ENCODE measurements around the gene CREB3L2. TPM values are rescaled to one million over a fixed set of nuclear protein-coding genes. Genes with fewer than 3 reads are reported as not detected.

The CREB3L2 gene
- total RNA-seq, 4 donors from 2014 or later: 16.4 to 37.0 (median 19.9) TPM

GRCh38 chr7:137920637-137921399, 81.1 kb downstream of the CREB3L2 start:
- TF ChIP-seq EP300 (IDR thresholded peaks at IDR 0.05; ENCODE audit: low read depth) (no peak), POLR2A (IDR thresholded peaks at IDR 0.05) (no peak), POLR2AphosphoS5 (IDR thresholded peaks at IDR 0.05) (no peak)
- Histone ChIP-seq H3K36me3 (no peaks in the 10 kb centered on the region), H3K27me3 (no peaks in the 10 kb centered on the region), H3K9me3 (no peaks in the 10 kb centered on the region), H3K27ac (peak overlapping the region; percentile 34 to 60 (median 50)), H3K4me3 (no peak overlapping the region), H3K4me1 (peaks cover 6 to 27% (median 14%) of the 10 kb centered on the region in 4 donors)
- intact Hi-C loops (cut with DNase I; ENCODE audit: low total_unique reads) (no loop called here), in situ Hi-C loops (cut with MboI; ENCODE audit: low pct_ligation_motif_present in 1 of 4, low pct_unique_long_range_greater_than_20kb in 1 of 4, low sequenced_read_pairs in 3 of 4) (no loop called here)
- DNase-seq: no peak
- 59 to 61% methylated on average over 6 of the region's 6 CpGs for WGBS, 2 donors (ENCODE audit: low coverage in 1 of 2)

- in situ Hi-C loops (cut with MboI; ENCODE audit: low pct_ligation_motif_present in 1 of 4, low pct_unique_long_range_greater_than_20kb in 1 of 4, low sequenced_read_pairs in 3 of 4) (loop anchor here in 1 of 4 donors (10.0 kb wide), 1 partner anchor 85 kb away; the partner anchor contains the start of gene CREB3L2), intact Hi-C loops (cut with DNase I; ENCODE audit: low total_unique reads) (loop anchor here (5.0 kb wide), 1 partner anchor 82 kb away; the partner anchor contains the start of gene CREB3L2)
- DNase-seq: no peak
- 100% methylated on average over 1 of the region's 1 CpG; no CpG with 5 or more reads in 1 of the 2 donors for WGBS, 2 donors (ENCODE audit: low coverage in 1 of 2)
- peaks cover 0 to 5% (median 2%) of the 10 kb centered on the region in 4 donors for H3K36me3 ChIP-seq
- TF ChIP-seq EP300 (IDR thresholded peaks at IDR 0.05; ENCODE audit: low read depth): no peak
- no peak for TF ChIP-seq POLR2AphosphoS5 (IDR thresholded peaks at IDR 0.05)
- TF ChIP-seq CTCF (IDR thresholded peaks at IDR 0.05): no peak
- TF ChIP-seq POLR2A (IDR thresholded peaks at IDR 0.05): no peak
- peaks cover 6 to 22% (median 14%) of the 10 kb centered on the region in 4 donors for H3K4me1 ChIP-seq
- no peaks in the 10 kb centered on the region for H3K9me3 ChIP-seq
- peak overlapping the region; percentile 34 to 60 (median 50) for H3K27ac ChIP-seq
- H3K27me3 ChIP-seq: no peaks in the 10 kb centered on the region
- no peak overlapping the region for H3K4me3 ChIP-seq
Observed at GRCh38 chr7:137919987-137920386, 81.9 kb downstream of the CREB3L2 start.

- peaks cover 0 to 27% (median 2%) of the 10 kb centered on the region in 4 donors for H3K36me3 ChIP-seq
- TF ChIP-seq EP300 (IDR thresholded peaks at IDR 0.05; ENCODE audit: low read depth) (no peak), POLR2AphosphoS5 (IDR thresholded peaks at IDR 0.05) (no peak), CTCF (IDR thresholded peaks at IDR 0.05) (no peak), POLR2A (IDR thresholded peaks at IDR 0.05) (no peak)
- in situ Hi-C loops (cut with MboI; ENCODE audit: low pct_ligation_motif_present in 1 of 4, low pct_unique_long_range_greater_than_20kb in 1 of 4, low sequenced_read_pairs in 3 of 4): loop anchor here in 1 of 4 donors (10.0 kb wide), 1 partner anchor 88 kb away; the partner anchor contains the start of gene CREB3L2
- intact Hi-C loops (cut with DNase I; ENCODE audit: low total_unique reads): loop anchor here (5.0 kb wide), 1 partner anchor 85 kb away; the partner anchor contains the start of gene CREB3L2
- H3K4me3 ChIP-seq: no peak overlapping the region
- DNase-seq: no peak
- WGBS, 2 donors (ENCODE audit: low coverage in 1 of 2): 71 to 78% methylated on average over 3 to 9 of the region's 9 CpGs
- H3K4me1 ChIP-seq: peaks cover 6 to 22% (median 14%) of the 10 kb centered on the region in 4 donors
- no peaks in the 10 kb centered on the region for H3K27me3 ChIP-seq
- H3K9me3 ChIP-seq: no peaks in the 10 kb centered on the region
- H3K27ac ChIP-seq: peak overlapping the region in 2 of 4 donors; percentile 16 to 23
Observed at GRCh38 chr7:137916980-137917645, 84.8 kb downstream of the CREB3L2 start.

- peak overlapping the region in 1 of 4 donors; percentile 23 for H3K27ac ChIP-seq
- in situ Hi-C loops (cut with MboI; ENCODE audit: low pct_ligation_motif_present in 1 of 4, low pct_unique_long_range_greater_than_20kb in 1 of 4, low sequenced_read_pairs in 3 of 4) (loop anchor here in 1 of 4 donors (10.0 kb wide), 1 partner anchor 88 kb away; the partner anchor contains the start of gene CREB3L2), intact Hi-C loops (cut with DNase I; ENCODE audit: low total_unique reads) (loop anchor here (5.0 kb wide), 1 partner anchor 86 kb away; the partner anchor contains the start of gene CREB3L2)
- DNase-seq: no peak
- H3K4me3 ChIP-seq: no peak overlapping the region
- peaks cover 0 to 32% (median 4%) of the 10 kb centered on the region in 4 donors for H3K36me3 ChIP-seq
- H3K27me3 ChIP-seq: no peaks in the 10 kb centered on the region
- WGBS, 2 donors (ENCODE audit: low coverage in 1 of 2): 80 to 91% methylated on average over 1 to 8 of the region's 8 CpGs
- peaks cover 5 to 19% (median 12%) of the 10 kb centered on the region in 4 donors for H3K4me1 ChIP-seq
- TF ChIP-seq EP300 (IDR thresholded peaks at IDR 0.05; ENCODE audit: low read depth) (no peak), POLR2AphosphoS5 (IDR thresholded peaks at IDR 0.05) (no peak), CTCF (IDR thresholded peaks at IDR 0.05) (no peak), POLR2A (IDR thresholded peaks at IDR 0.05) (no peak)
- H3K9me3 ChIP-seq: no peaks in the 10 kb centered on the region
Observed at GRCh38 chr7:137916564-137916963, 85.3 kb downstream of the CREB3L2 start.
